GM12878 (cell line): ENCODE data around the gene BDH1.

Source experiments
- ASH2L ChIP-seq: fragments of 300-600, 200-600 bp; sonication (generic); IDR thresholded peaks from 2 replicates; pipeline ENCODE4 v1.6.1; 2017; ENCODE audit warnings: low read depth, mild to moderate bottlenecking, borderline replicate concordance
- CHD4 ChIP-seq: fragments of 200-600 bp; sonication (generic); IDR thresholded peaks from 2 replicates; pipeline ENCODE4 v1.6.1; 2016; ENCODE audit warnings: mild to moderate bottlenecking
- EP300 ChIP-seq, 2 experiments: fragments of 150-350 bp in 1 of 2; IDR thresholded peaks; 2 replicates each; pipeline ENCODE4 v1.6.1; 2011 to 2012; ENCODE audit warnings: low read depth in 2 of 2, low read length in 2 of 2, borderline replicate concordance in 1 of 2, improper control_type of control experiment in 1 of 2, inconsistent platforms in 1 of 2; ENCODE audit not compliant: control insufficient read depth in 1 of 2
- FOXM1 ChIP-seq: IDR thresholded peaks from 2 replicates; pipeline ENCODE4 v1.6.1; 2012; ENCODE audit warnings: low read depth, mild to moderate bottlenecking, inconsistent platforms, low read length, moderate library complexity
- HDAC2 ChIP-seq: fragments of 200-600 bp; sonication (generic); IDR thresholded peaks from 2 replicates; pipeline ENCODE4 v1.6.1; 2017
- PML ChIP-seq: IDR thresholded peaks from 2 replicates; pipeline ENCODE4 v1.6.1; 2012; ENCODE audit warnings: low read length, inconsistent platforms
- POLR2AphosphoS5 ChIP-seq: IDR thresholded peaks from 2 replicates; pipeline ENCODE4 v1.6.1; 2011; ENCODE audit warnings: mild to moderate bottlenecking, low read length, inconsistent platforms
- POU2F2 ChIP-seq: IDR thresholded peaks from 3 replicates; pipeline ENCODE4 v1.6.1; 2011; ENCODE audit warnings: low read depth, mild to moderate bottlenecking, low read length, borderline replicate concordance
- SUPT20H ChIP-seq: IDR thresholded peaks from 2 replicates; pipeline ENCODE4 v1.6.1; 2011; ENCODE audit warnings: low read depth, mild to moderate bottlenecking, low read length, moderate library complexity, borderline replicate concordance; ENCODE audit not compliant: control insufficient read depth
- TAF1 ChIP-seq: IDR thresholded peaks from 2 replicates; pipeline ENCODE4 v1.6.1; 2011; ENCODE audit warnings: mild to moderate bottlenecking, low read depth, low read length, borderline replicate concordance
- TF ChIP-seq, protein P1 (sequence below): IDR thresholded peaks from 2 replicates; pipeline ENCODE4 v1.6.1; 2011; ENCODE audit warnings: low read depth, low read length, improper control_type of control experiment, borderline replicate concordance
- TF ChIP-seq, protein P2 (sequence below), 3 experiments: IDR thresholded peaks in 2 of 3; conservative IDR thresholded peaks in 1 of 3; 2 replicates each; pipeline ENCODE4 v1.5.1; 2011; ENCODE audit warnings: low read depth in 3 of 3, low read length in 3 of 3, mild to moderate bottlenecking in 3 of 3, control low read depth in 2 of 3, moderate library complexity in 2 of 3, inconsistent platforms in 1 of 3, mixed read lengths in 1 of 3; ENCODE audit not compliant: control insufficient read depth in 2 of 3, insufficient read depth in 1 of 3; ENCODE audit errors: extremely low read depth in 1 of 3
- TF ChIP-seq, protein P3 (sequence below): fragments of 450-650 bp; IDR thresholded peaks from 2 replicates; pipeline ENCODE4 v1.6.1; 2014; ENCODE audit warnings: mild to moderate bottlenecking

DNA sequence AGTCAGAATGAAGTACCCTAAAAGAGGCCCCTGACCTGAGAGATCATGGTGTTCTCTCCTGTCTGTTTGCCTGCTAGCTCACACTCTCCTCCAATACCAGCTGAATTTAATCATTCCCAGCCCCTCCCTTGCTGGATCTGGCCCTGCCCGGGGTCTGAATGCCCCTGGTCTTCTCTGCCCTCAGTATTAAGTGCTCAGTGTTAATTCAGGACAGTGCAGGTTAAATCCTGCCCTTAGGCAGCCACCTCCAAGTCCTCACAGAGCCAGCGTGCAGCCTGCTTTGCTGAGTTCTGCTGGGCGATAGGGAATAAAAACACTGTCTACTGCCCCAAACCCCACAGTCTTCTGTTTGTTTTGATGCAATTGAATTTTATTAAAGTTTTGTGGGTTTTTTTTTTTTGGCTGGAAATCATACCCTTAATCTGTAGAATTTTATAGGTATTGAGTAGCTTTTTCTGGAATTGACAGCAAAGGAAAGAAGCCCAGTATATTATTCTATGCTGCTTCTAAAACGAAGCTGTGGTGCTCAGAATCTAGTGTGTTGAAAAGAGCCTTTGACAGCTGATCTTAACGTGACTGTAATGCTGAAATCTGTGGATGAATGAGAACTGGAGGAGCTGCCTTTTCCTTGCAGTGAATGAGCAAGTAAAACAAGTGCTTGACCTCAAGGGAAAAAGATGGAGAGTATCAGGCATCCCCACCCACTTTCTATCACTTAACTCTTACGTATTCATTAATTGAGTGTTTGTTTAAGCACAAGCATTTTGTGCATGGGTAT is 12.3 kb upstream of the BDH1 start:
- TF ChIP-seq, protein P1, sequence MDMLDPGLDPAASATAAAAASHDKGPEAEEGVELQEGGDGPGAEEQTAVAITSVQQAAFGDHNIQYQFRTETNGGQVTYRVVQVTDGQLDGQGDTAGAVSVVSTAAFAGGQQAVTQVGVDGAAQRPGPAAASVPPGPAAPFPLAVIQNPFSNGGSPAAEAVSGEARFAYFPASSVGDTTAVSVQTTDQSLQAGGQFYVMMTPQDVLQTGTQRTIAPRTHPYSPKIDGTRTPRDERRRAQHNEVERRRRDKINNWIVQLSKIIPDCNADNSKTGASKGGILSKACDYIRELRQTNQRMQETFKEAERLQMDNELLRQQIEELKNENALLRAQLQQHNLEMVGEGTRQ: no peak
- TF ChIP-seq TAF1 (no peak), PML (no peak), FOXM1 (no peak), CHD4 (no peak), HDAC2 (no peak), SUPT20H (no peak), POLR2AphosphoS5 (no peak), POU2F2 (no peak), ASH2L (no peak), EP300 (IDR thresholded peaks at IDR 0.05; ENCODE audit: borderline replicate concordance in 1 of 2, control insufficient read depth in 1 of 2, low read depth in 2 of 2, low read length in 2 of 2) (no peak)
- TF ChIP-seq, protein P2, sequence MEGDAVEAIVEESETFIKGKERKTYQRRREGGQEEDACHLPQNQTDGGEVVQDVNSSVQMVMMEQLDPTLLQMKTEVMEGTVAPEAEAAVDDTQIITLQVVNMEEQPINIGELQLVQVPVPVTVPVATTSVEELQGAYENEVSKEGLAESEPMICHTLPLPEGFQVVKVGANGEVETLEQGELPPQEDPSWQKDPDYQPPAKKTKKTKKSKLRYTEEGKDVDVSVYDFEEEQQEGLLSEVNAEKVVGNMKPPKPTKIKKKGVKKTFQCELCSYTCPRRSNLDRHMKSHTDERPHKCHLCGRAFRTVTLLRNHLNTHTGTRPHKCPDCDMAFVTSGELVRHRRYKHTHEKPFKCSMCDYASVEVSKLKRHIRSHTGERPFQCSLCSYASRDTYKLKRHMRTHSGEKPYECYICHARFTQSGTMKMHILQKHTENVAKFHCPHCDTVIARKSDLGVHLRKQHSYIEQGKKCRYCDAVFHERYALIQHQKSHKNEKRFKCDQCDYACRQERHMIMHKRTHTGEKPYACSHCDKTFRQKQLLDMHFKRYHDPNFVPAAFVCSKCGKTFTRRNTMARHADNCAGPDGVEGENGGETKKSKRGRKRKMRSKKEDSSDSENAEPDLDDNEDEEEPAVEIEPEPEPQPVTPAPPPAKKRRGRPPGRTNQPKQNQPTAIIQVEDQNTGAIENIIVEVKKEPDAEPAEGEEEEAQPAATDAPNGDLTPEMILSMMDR (IDR thresholded peaks at IDR 0.05 in 2 of 3, conservative IDR thresholded peaks at IDR 0.05 in 1 of 3; ENCODE audit: control insufficient read depth in 2 of 3, extremely low read depth in 1 of 3, insufficient read depth in 1 of 3, low read depth in 3 of 3, low read length in 3 of 3): no peak
- TF ChIP-seq, protein P3, sequence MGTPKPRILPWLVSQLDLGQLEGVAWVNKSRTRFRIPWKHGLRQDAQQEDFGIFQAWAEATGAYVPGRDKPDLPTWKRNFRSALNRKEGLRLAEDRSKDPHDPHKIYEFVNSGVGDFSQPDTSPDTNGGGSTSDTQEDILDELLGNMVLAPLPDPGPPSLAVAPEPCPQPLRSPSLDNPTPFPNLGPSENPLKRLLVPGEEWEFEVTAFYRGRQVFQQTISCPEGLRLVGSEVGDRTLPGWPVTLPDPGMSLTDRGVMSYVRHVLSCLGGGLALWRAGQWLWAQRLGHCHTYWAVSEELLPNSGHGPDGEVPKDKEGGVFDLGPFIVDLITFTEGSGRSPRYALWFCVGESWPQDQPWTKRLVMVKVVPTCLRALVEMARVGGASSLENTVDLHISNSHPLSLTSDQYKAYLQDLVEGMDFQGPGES: no peak
